Left lung (tissue), 10 donors: ENCODE measurements around the gene SYT3. TPM values are rescaled to one million over a fixed set of nuclear protein-coding genes. Genes with fewer than 3 reads are reported as not detected.

Experiments used
- ATAC-seq: fragments of 200-7000 bp; cut with Tn5 transposase; one replicate; pipeline ENCODE4 v1.9.1; 2020; ENCODE audit warnings: moderate library complexity
- DNase-seq, 4 donors: peaks; one replicate each; pipeline ENCODE4 v3.0.0-alpha.2; 2013 to 2020
- H3K27ac ChIP-seq, 2 donors: fragments of 200-600 bp; sonication (generic) in 1 of 2; one replicate each; pipeline versions ENCODE4 v1.5.0 to v1.8.0; 2020 to 2021
- H3K27me3 ChIP-seq, 2 donors: fragments of 200-600 bp; sonication (generic) in 1 of 2; one replicate each; pipeline versions ENCODE4 v1.5.0 to v1.8.0; 2020 to 2021
- H3K36me3 ChIP-seq, 2 donors: fragments of 200-600 bp; sonication (generic) in 1 of 2; one replicate each; pipeline versions ENCODE4 v1.5.0 to v1.8.0; 2020 to 2021
- H3K4me1 ChIP-seq, 2 donors: fragments of 200-600 bp; one replicate each; pipeline ENCODE4 v1.8.0; 2021
- H3K4me3 ChIP-seq, 2 donors: fragments of 200-600 bp; sonication (generic) in 1 of 2; one replicate each; pipeline versions ENCODE4 v1.5.0 to v1.8.0; 2020 to 2021; ENCODE audit warnings: mild to moderate bottlenecking in 1 of 2
- H3K9me3 ChIP-seq, 2 donors: fragments of 200-600 bp; sonication (generic) in 1 of 2; one replicate each; pipeline versions ENCODE4 v1.5.0 to v1.8.0; 2020 to 2021
- intact Hi-C, 2 donors: fragments of 100-400 bp; cut with DNase I; formaldehyde crosslinking; loops; one replicate each; pipeline versions ENCODE4 v1.11.2 to v1.14.2; 2022
- polyA plus RNA-seq, 6 donors: library from polyadenylated mRNA; unstranded; fragments of 120-200 nt; gene quantifications; one replicate each; pipeline ENCODE4 v1.2.1, GENCODE V29; 2013; ENCODE audit not compliant: insufficient read length in 6 of 6
- total RNA-seq, 2 donors: library from RNA; stranded (reverse); fragmentation: NEBNext Ultra II Directional; extraction: Animal tissue kit (Norgen Biotek cat#: 25700); gene quantifications; one replicate each; pipeline ENCODE4 v1.2.1, GENCODE V29; 2021
- TF ChIP-seq, protein P1 (sequence below), 2 donors: fragments of 200-600 bp; sonication (generic) in 1 of 2; IDR thresholded peaks; one replicate each; pipeline versions ENCODE4 v1.5.0 to v1.8.0; 2021; ENCODE audit warnings: antibody characterized with exemption in 2 of 2
- donor health status: DM: no; HTN: yes; CAD: no.
- donor health status: DM: no; HTN: no; CAD: no.

SYT3 gene
- total and polyA plus RNA-seq, 8 donors: 0.08 to 1.5 (median 0.26) TPM

DNA sequence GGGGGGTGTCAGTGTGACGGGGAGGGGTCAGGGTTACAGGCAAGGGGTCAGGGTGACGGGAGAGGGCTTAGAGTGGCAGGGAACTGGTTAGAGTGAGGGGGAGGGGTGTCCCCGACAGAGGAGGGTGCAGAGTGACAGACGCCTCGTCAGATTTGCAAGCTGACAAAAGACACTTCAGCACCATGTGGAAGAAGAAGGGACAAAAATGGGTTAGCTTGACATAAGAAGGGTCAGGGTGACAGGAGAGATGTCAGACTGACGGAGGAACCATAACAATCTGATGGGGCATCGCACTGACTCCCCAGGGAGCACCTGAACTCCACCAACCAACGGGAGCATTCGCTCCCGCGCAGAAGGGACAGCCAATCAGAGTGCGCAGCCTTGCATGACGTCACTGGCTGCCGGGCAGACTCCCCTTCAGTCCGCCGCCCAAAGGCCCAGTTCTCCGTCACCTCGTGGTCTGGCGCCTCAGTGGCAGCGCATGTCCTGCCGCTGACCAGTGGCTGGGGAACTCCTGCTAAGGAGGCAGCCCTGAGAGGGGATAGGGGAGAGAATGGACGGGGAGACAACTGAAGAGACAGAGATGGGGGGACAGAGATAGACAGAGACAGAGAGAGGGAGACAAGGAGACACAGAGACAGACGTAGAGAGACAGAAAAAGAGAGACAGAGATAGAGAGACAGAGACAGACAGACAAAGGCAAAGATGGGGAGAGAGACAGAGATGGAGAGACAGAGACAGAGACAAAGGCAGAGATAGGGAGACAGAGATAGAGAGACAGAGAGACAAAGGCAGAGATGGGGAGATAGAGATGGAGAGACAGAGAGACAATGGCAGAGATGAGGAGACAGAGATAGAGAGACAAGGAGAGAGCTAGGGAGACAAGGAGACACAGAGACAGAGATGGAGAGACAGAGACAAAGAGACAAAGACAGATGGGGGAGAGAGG is 39.8 kb upstream of the SYT3 start:
- DNase-seq: peak; percentile 60 to 90 (median 75)

GRCh38 chr19:50678323-50678722 is 38.6 kb upstream of the SYT3 start:
- Histone ChIP-seq H3K27me3 (peaks cover 0 to 81% of the 10 kb centered on the region in 2 donors), H3K4me3 (no peak overlapping the region), H3K9me3 (peaks cover 0 to 4% of the 10 kb centered on the region in 2 donors), H3K27ac (no peak overlapping the region), H3K36me3 (no peaks in the 10 kb centered on the region), H3K4me1 (peaks cover 0 to 4% of the 10 kb centered on the region in 2 donors)
- TF ChIP-seq, protein P1, sequence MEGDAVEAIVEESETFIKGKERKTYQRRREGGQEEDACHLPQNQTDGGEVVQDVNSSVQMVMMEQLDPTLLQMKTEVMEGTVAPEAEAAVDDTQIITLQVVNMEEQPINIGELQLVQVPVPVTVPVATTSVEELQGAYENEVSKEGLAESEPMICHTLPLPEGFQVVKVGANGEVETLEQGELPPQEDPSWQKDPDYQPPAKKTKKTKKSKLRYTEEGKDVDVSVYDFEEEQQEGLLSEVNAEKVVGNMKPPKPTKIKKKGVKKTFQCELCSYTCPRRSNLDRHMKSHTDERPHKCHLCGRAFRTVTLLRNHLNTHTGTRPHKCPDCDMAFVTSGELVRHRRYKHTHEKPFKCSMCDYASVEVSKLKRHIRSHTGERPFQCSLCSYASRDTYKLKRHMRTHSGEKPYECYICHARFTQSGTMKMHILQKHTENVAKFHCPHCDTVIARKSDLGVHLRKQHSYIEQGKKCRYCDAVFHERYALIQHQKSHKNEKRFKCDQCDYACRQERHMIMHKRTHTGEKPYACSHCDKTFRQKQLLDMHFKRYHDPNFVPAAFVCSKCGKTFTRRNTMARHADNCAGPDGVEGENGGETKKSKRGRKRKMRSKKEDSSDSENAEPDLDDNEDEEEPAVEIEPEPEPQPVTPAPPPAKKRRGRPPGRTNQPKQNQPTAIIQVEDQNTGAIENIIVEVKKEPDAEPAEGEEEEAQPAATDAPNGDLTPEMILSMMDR (IDR thresholded peaks at IDR 0.05): no peak
- no peak for ATAC-seq
- intact Hi-C loops: no loop called here
- DNase-seq: peak in 1 of 4 donors; percentile 20

More for the DNA sequence above, 39.8 kb upstream of the SYT3 start:
- Histone ChIP-seq H3K4me1 (peaks cover 0 to 4% of the 10 kb centered on the region in 2 donors), H3K36me3 (no peaks in the 10 kb centered on the region), H3K27ac (no peak overlapping the region), H3K27me3 (peaks cover 0 to 81% of the 10 kb centered on the region in 2 donors), H3K4me3 (no peak overlapping the region), H3K9me3 (peaks cover 0 to 4% of the 10 kb centered on the region in 2 donors)
- peak; percentile 95 for ATAC-seq
- intact Hi-C loops: no loop called here
- TF ChIP-seq, protein P1 (IDR thresholded peaks at IDR 0.05): no peak

- DNase-seq: peak in 1 of 4 donors; percentile 4
- no peak overlapping the region for H3K27ac ChIP-seq
- H3K36me3 ChIP-seq: no peaks in the 10 kb centered on the region
- no peak for ATAC-seq
- no peak overlapping the region for H3K4me3 ChIP-seq
- H3K27me3 ChIP-seq: peaks cover 0 to 81% of the 10 kb centered on the region in 2 donors
- TF ChIP-seq, protein P1 (IDR thresholded peaks at IDR 0.05): no peak
- peaks cover 0 to 4% of the 10 kb centered on the region in 2 donors for H3K4me1 ChIP-seq
- intact Hi-C loops: no loop called here
- peaks cover 0 to 4% of the 10 kb centered on the region in 2 donors for H3K9me3 ChIP-seq
Observed at GRCh38 chr19:50677636-50678035, 38.0 kb upstream of the SYT3 start.

DNA sequence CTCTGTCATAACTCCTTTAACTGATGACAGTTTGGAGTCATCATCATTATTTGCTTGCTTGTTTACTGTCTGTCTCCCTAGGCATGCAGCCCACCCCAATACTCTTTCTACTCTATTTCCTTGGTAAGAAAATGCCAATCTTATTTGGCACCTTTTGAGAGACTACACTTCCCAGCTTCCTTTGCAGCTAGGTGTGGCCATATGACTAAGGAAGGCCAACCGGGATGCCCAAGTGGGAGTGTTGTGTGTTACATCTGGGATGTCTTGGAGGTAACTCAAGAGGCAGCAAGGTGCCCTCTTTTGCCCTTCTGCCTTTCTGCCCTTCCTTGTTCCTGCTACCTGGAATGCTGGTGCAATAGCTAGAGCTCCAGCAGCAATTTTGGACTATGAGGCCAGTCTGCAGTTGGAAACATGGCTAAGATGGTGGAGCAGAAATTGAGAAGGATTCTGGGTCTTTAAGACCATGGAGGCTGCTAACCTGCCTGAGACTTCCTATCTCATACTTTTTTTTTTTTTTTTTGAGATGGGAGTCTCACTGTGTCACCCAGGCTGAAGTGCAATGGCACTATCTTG is 37.0 kb upstream of the SYT3 start:
- H3K4me1 ChIP-seq: peaks cover 0 to 4% of the 10 kb centered on the region in 2 donors
- no peak overlapping the region for H3K27ac ChIP-seq
- H3K27me3 ChIP-seq: peaks cover 0 to 81% of the 10 kb centered on the region in 2 donors
- peaks cover 0 to 4% of the 10 kb centered on the region in 2 donors for H3K9me3 ChIP-seq
- DNase-seq: no peak
- intact Hi-C loops: no loop called here
- TF ChIP-seq, protein P1 (IDR thresholded peaks at IDR 0.05): no peak
- H3K4me3 ChIP-seq: no peak overlapping the region
- H3K36me3 ChIP-seq: no peaks in the 10 kb centered on the region
- no peak for ATAC-seq

DNA sequence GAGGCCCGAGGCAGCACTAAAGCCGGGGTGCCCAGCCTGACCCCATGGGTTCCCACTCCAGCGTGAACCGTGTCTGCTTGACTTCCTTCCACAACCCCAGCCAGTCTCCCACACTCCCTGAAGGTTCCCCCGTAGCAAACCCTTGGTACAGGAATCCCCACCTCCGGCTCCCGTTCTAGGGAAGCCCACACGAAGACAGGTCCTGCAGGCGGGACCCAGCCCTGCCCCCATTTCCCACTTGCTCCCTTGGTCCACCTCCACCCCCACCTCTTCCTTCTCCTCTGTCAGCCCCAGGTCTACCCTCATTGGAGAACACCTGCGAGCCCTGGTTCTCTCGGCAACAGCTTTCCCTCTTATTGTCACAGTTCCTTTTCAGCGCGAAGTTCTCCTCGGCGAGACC is 33.4 kb upstream of the SYT3 start:
- Histone ChIP-seq H3K27me3 (peaks cover 19 to 95% of the 10 kb centered on the region in 2 donors), H3K4me1 (no peaks in the 10 kb centered on the region), H3K27ac (no peak overlapping the region), H3K9me3 (peaks cover 0 to 4% of the 10 kb centered on the region in 2 donors), H3K4me3 (no peak overlapping the region), H3K36me3 (no peaks in the 10 kb centered on the region)
- intact Hi-C loops: no loop called here
- ATAC-seq (no peak), DNase-seq (no peak)
- TF ChIP-seq, protein P1 (IDR thresholded peaks at IDR 0.05): no peak
